ENCODE results near the gene CEP112. TPM values are rescaled to one million over a fixed set of nuclear protein-coding genes. Genes with fewer than 3 reads are reported as not detected.

The CEP112 gene
- total and polyA plus RNA-seq, 2 of the 13 experiments (the other 11 are each of a cell fraction or from before 2014, with no cell fraction given) = 1.2 to 3.4 TPM

GRCh38 chr17:65690626-65691310, 501.2 kb downstream of the CEP112 start (continued):
- TF ChIP-seq SMAD1 (CRISPR knock-in tag; IDR thresholded peaks at IDR 0.05; ENCODE audit: borderline replicate concordance, low read depth) (no peak), ZNF317 (CRISPR knock-in tag; IDR thresholded peaks at IDR 0.05) (peak; percentile 78), MNT (IDR thresholded peaks at IDR 0.05) (no peak; the same call in 1 of the 2 replicates), THAP11 (CRISPR knock-in tag; IDR thresholded peaks at IDR 0.05) (peak; percentile 64; the same call in 1 of the 2 replicates), GFI1 (CRISPR knock-in tag; IDR thresholded peaks at IDR 0.05; ENCODE audit: borderline replicate concordance) (peak; percentile 60), ETV6 (CRISPR knock-in tag; conservative IDR thresholded peaks at IDR 0.05) (0 out of 2 replicates have a peak, but pooled peaks have one; percentile 83), SALL2 (CRISPR knock-in tag; IDR thresholded peaks at IDR 0.05) (peak; percentile 9; the same call in 1 of the 2 replicates), ZNF761 (CRISPR knock-in tag; conservative IDR thresholded peaks at IDR 0.05) (0 out of 2 replicates have a peak, but pooled peaks have one; percentile 49), ZNF3 (CRISPR knock-in tag; IDR thresholded peaks at IDR 0.05) (peak; percentile 98), KLF13 (CRISPR knock-in tag; IDR thresholded peaks at IDR 0.05) (no peak), ARHGAP35 (CRISPR knock-in tag; IDR thresholded peaks at IDR 0.05; ENCODE audit: borderline replicate concordance) (no peak), DNMT3B (CRISPR knock-in tag; conservative IDR thresholded peaks at IDR 0.05) (peak; percentile 49; the same call in 1 of the 2 replicates), ZNF749 (CRISPR knock-in tag; IDR thresholded peaks at IDR 0.05; ENCODE audit: borderline replicate concordance) (peak; percentile 48; the same call in 1 of the 2 replicates), MXD4 (CRISPR knock-in tag; IDR thresholded peaks at IDR 0.05) (peak; percentile 53; the same call in 1 of the 2 replicates), FOXA3 (CRISPR knock-in tag; IDR thresholded peaks at IDR 0.05) (peak; percentile 95), SOX6 (IDR thresholded peaks at IDR 0.05) (no peak), SOX6 (CRISPR knock-in tag; IDR thresholded peaks at IDR 0.05) (peak; percentile 97), TARDBP (CRISPR knock-in tag; IDR thresholded peaks at IDR 0.05) (peak; percentile 93), ZNF232 (CRISPR knock-in tag; IDR thresholded peaks at IDR 0.05; ENCODE audit: borderline replicate concordance) (no peak; the same call in 1 of the 2 replicates), SP2 (CRISPR knock-in tag; IDR thresholded peaks at IDR 0.05) (no peak), BCL6 (CRISPR knock-in tag; IDR thresholded peaks at IDR 0.05) (peak; percentile 95), MIER3 (CRISPR knock-in tag; IDR thresholded peaks at IDR 0.05; ENCODE audit: borderline replicate concordance) (peak; percentile 94), CEBPG (CRISPR knock-in tag; IDR thresholded peaks at IDR 0.05) (peak; percentile 53; the same call in 1 of the 2 replicates), ZSCAN21 (CRISPR knock-in tag; IDR thresholded peaks at IDR 0.05; ENCODE audit: borderline replicate concordance) (peak; percentile 68; the same call in 1 of the 2 replicates), ZNF12 (CRISPR knock-in tag; IDR thresholded peaks at IDR 0.05) (no peak; the same call in 1 of the 2 replicates), MATR3 (CRISPR knock-in tag; IDR thresholded peaks at IDR 0.05) (no peak), PRPF4 (IDR thresholded peaks at IDR 0.05; ENCODE audit: low read depth, low read length, poor library complexity, severe bottlenecking) (no peak), ZBTB3 (CRISPR knock-in tag; IDR thresholded peaks at IDR 0.05; ENCODE audit: borderline replicate concordance, low read depth) (peak; percentile 81; the same call in 1 of the 2 replicates), ZNF564 (CRISPR knock-in tag; IDR thresholded peaks at IDR 0.05) (no peak), ZNF652 (CRISPR knock-in tag; IDR thresholded peaks at IDR 0.05; ENCODE audit: borderline replicate concordance, low read depth) (peak; percentile 56; the same call in 1 of the 2 replicates)
- TF ChIP-seq, protein P1, sequence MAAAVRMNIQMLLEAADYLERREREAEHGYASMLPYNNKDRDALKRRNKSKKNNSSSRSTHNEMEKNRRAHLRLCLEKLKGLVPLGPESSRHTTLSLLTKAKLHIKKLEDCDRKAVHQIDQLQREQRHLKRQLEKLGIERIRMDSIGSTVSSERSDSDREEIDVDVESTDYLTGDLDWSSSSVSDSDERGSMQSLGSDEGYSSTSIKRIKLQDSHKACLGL (CRISPR knock-in tag; IDR thresholded peaks at IDR 0.05) = 0 out of 2 replicates have a peak, but pooled peaks have one; percentile 32

Data from HepG2 (cell line).